GM12878 (cell line): ENCODE measurements around the gene CSNK1G2. TPM values are rescaled to one million over a fixed set of nuclear protein-coding genes. Genes with fewer than 3 reads are reported as not detected.

Experiments used
- ATAC-seq: fragments of 200-7000 bp; cut with Tn5 transposase; 3 replicates; pipeline ENCODE4 v1.9.1; 2020; ENCODE audit warnings: mild to moderate bottlenecking, moderate library complexity
- BruUV-seq: library from RNA; stranded (reverse); fragments of 400-500 nt; replicated peaks from 2 replicates; lab custom pipeline; 2021; lab: Mats Ljungman, UMichigan
- CTCF ChIA-PET: fragments of 300-600 bp; sonication (Branson Sonifier 250); formaldehyde crosslinking; extraction: SDS; loops from one replicate; lab custom pipeline; 2021; ENCODE audit warnings: inconsistent platforms; lab: Yijun Ruan, JAX
- POLR2A ChIA-PET: fragments of 350-600 bp; formaldehyde crosslinking; extraction: SDS; loops from one replicate; lab custom pipeline; 2021; ENCODE audit warnings: inconsistent platforms; lab: Charles Lee
- RAD21 ChIA-PET: fragments of 300-600 bp; sonication (Branson Sonifier 250); formaldehyde crosslinking; loops from one replicate; lab custom pipeline; 2023; ENCODE audit warnings: antibody characterized with exemption; ENCODE audit not compliant: unreplicated experiment; lab: Charles Lee
- SMC1A ChIA-PET: fragments of 300-600 bp; sonication (Branson Sonifier 250); formaldehyde crosslinking; loops from one replicate; lab custom pipeline; 2023; ENCODE audit not compliant: unreplicated experiment, uncharacterized antibody; lab: Charles Lee
- DNase-seq: peaks from one replicate; pipeline ENCODE4 v3.0.0-alpha.2; 2011; ENCODE audit warnings: low read depth, low spot score
- FAIRE-seq: peaks from 3 replicates; lab custom pipeline; 2011; peaks lifted over from hg19 to GRCh38; lab: Jason Lieb, UNC
- H2AFZ ChIP-seq: 2 replicates; pipeline ENCODE4 v1.6.0; 2011; ENCODE audit warnings: low read depth, low read length, control low read depth; ENCODE audit not compliant: control insufficient read depth
- H3K27ac ChIP-seq: 2 replicates; pipeline ENCODE4 v1.5.1; 2011; ENCODE audit warnings: control low read depth; ENCODE audit not compliant: control insufficient read depth, insufficient read depth
- H3K27me3 ChIP-seq, 2 experiments: replicated peaks in 1 of 2; 2 replicates each; pipeline versions ENCODE4 v1.6.0 to v1.6.1; 2011; ENCODE audit warnings: low read length in 1 of 2; ENCODE audit not compliant: control insufficient read depth in 2 of 2, insufficient read depth in 2 of 2
- H3K36me3 ChIP-seq, 2 experiments: 2 replicates each; pipeline ENCODE4 v1.5.1; 2011; ENCODE audit warnings: low read length in 1 of 2; ENCODE audit not compliant: control insufficient read depth in 2 of 2, insufficient read depth in 2 of 2
- H3K4me1 ChIP-seq: 2 replicates; pipeline ENCODE4 v1.6.1; 2011; ENCODE audit warnings: mild to moderate bottlenecking, low read length, moderate library complexity, mixed read lengths; ENCODE audit not compliant: control insufficient read depth, insufficient read depth
- H3K4me2 ChIP-seq: 2 replicates; pipeline ENCODE4 v1.6.0; 2011; ENCODE audit warnings: control low read depth; ENCODE audit not compliant: control insufficient read depth, insufficient read depth
- H3K4me3 ChIP-seq: fragments of 200-600 bp; sonication (generic); 2 replicates; pipeline ENCODE4 v1.5.1; 2016
- H3K79me2 ChIP-seq: 2 replicates; pipeline ENCODE4 v1.6.0; 2011; ENCODE audit warnings: low read length; ENCODE audit not compliant: control insufficient read depth, insufficient read depth
- H3K9ac ChIP-seq: 2 replicates; pipeline ENCODE4 v1.8.0; 2011; ENCODE audit warnings: low read length, control low read depth, mixed read lengths; ENCODE audit not compliant: control insufficient read depth, insufficient read depth
- H3K9me3 ChIP-seq: replicated peaks from 3 replicates; pipeline ENCODE4 v1.5.1; 2011; ENCODE audit warnings: mild to moderate bottlenecking, low read length; ENCODE audit not compliant: control insufficient read depth, insufficient read depth
- H4K20me1 ChIP-seq: 2 replicates; pipeline ENCODE4 v1.6.0; 2011; ENCODE audit not compliant: control insufficient read depth, insufficient read depth
- ATF2 ChIP-seq: IDR thresholded peaks from 2 replicates; pipeline ENCODE4 v1.6.1; 2012; ENCODE audit warnings: low read length, inconsistent platforms
- CBX5 ChIP-seq: sonication (generic); IDR thresholded peaks from 2 replicates; pipeline ENCODE4 v1.6.1; 2016; ENCODE audit warnings: low read depth, moderate library complexity, mild to moderate bottlenecking, inconsistent platforms
- CHD2 ChIP-seq: IDR thresholded peaks from 2 replicates; pipeline ENCODE4 v1.6.1; 2011; ENCODE audit warnings: low read depth, low read length, improper control_type of control experiment, borderline replicate concordance
- IKZF2 ChIP-seq, 2 experiments: fragments of 450-650 bp; IDR thresholded peaks; 2 replicates each; pipeline ENCODE4 v1.6.1; 2017; ENCODE audit warnings: mild to moderate bottlenecking in 2 of 2, moderate library complexity in 2 of 2
- LARP7 ChIP-seq: fragments of 450-650 bp; IDR thresholded peaks from 2 replicates; pipeline ENCODE4 v1.6.1; 2017; ENCODE audit warnings: mild to moderate bottlenecking
- NFYB ChIP-seq: IDR thresholded peaks from 2 replicates; pipeline ENCODE4 v1.6.1; 2011; ENCODE audit warnings: low read depth, mild to moderate bottlenecking, low read length, improper control_type of control experiment, moderate library complexity; ENCODE audit not compliant: insufficient read depth
- REST ChIP-seq: IDR thresholded peaks from 2 replicates; pipeline ENCODE4 v1.6.1; 2012; ENCODE audit warnings: mild to moderate bottlenecking, low read depth, low read length
- WGBS: methylation state at CpG from one replicate; pipeline ENCODE4 v1.1.6; 2016; ENCODE audit warnings: low lambda C conversion rate; ENCODE audit not compliant: insufficient replicate concordance, insufficient coverage; ENCODE audit errors: missing lambda C conversion rate; 5-methylcytosine and 5-hydroxymethylcytosine counted together
- in situ Hi-C: fragments of 300-500 bp; cut with MboI; formaldehyde crosslinking; loops from 9 replicates; pipeline ENCODE4 v1.14.3; 2018; ENCODE audit warnings: mixed read lengths
- intact Hi-C: fragments of 100-400 bp; cut with micrococcal nuclease; formaldehyde crosslinking; loops from one replicate; pipeline ENCODE4 v1.14.2; 2022; ENCODE audit not compliant: unreplicated experiment
- polyA plus RNA-seq, 11 experiments: library from polyadenylated mRNA; depleted of rRNA in 4 of 11; unstranded in 6 of 11; stranded (reverse) in 5 of 11; fragments of >200 nt; fragmentation: Nextera tagmentation in 4 of 11; fragmentation: Illumina TruSeq in 1 of 11; extraction: Ambion mirVana in 4 of 11; extraction: Trizol in 1 of 11; gene quantifications; 1 replicate in 1 of 11; 2 replicates in 10 of 11; pipeline versions ENCODE4 v1.2.1 to v1.2.3, GENCODE V29; 2011 to 2016; ENCODE audit warnings: inconsistent platforms in 2 of 11, missing spikeins in 2 of 11, low read depth in 1 of 11
- total RNA-seq, 4 experiments: library from RNA; depleted of rRNA in 3 of 4; stranded (reverse); fragments of >200 nt in 3 of 4; fragmentation: Illumina TruSeq in 1 of 4; extraction: Trizol in 1 of 4; gene quantifications; 2 replicates each; pipeline versions ENCODE4 v1.2.1 to v1.2.3, GENCODE V29; 2013 to 2021

CSNK1G2 gene
- total and polyA plus RNA-seq, 10 of the 15 experiments (the other 5 are each of a cell fraction or from before 2014, with no cell fraction given) = 0.64 to 109 (median 25.0) TPM

GRCh38 chr19:1921326-1921725 lies 19.6 kb upstream of the CSNK1G2 start:
- no peaks in the 10 kb centered on the region for H3K9me3 ChIP-seq
- SMC1A ChIA-PET = no interaction called here
- FAIRE-seq = no peak

More at GRCh38 chr19:1921326-1921725, 19.6 kb upstream of the CSNK1G2 start:
- ChIA-PET CTCF (no interaction called here), RAD21 (no interaction called here), POLR2A (no interaction called here)
- in situ Hi-C loops (no loop called here), intact Hi-C loops (no loop called here)
- peaks cover 23% of the 10 kb centered on the region for H3K4me1 ChIP-seq
- no peaks in the 10 kb centered on the region for H3K79me2 ChIP-seq
- peaks cover 5 to 11% of the 10 kb centered on the region in 2 experiments; a peak in 3 of 4 replicates for H3K36me3 ChIP-seq
- H3K27ac ChIP-seq = no peak overlapping the region
- H3K4me3 ChIP-seq = no peak overlapping the region
- no peak overlapping the region for H3K9ac ChIP-seq
- no TSS peak for BruUV-seq
- ATAC-seq = no peak
- TF ChIP-seq NFYB (no peak), ATF2 (no peak), CBX5 (no peak), LARP7 (no peak), CHD2 (no peak), IKZF2 (IDR thresholded peaks at IDR 0.05) (no peak), REST (no peak)
- no peaks in the 10 kb centered on the region for H3K27me3 ChIP-seq
- H3K4me2 ChIP-seq = no peak overlapping the region
- no peak overlapping the region for H2AFZ ChIP-seq
- no peak for DNase-seq
- 94% methylated on average over 19 of the region's 19 CpGs for WGBS
- H4K20me1 ChIP-seq = no peaks in the 10 kb centered on the region
